Measurements from ENCODE around the gene GHR.
"Not testable (repeated sequence)": the region's sequence is repeated elsewhere in the genome, so short reads cannot be mapped to it uniquely, and the experiment has no call there.

Gene GHR

GRCh38 chr5:42719034-42719433 lies 295.8 kb downstream of the GHR start:
- no peak overlapping the region for H3K4me3 ChIP-seq (replicated peaks; ENCODE audit: insufficient read depth, low read length)
- H3K27me3 ChIP-seq (ENCODE audit: insufficient read depth, poor library complexity, severe bottlenecking) = no peaks in the 10 kb centered on the region
- H3K27ac ChIP-seq (replicated peaks) = no peak overlapping the region
- TF ChIP-seq POLR2AphosphoS5 (IDR thresholded peaks at IDR 0.05; ENCODE audit: low read depth) (no peak), GABPA (IDR thresholded peaks at IDR 0.05; ENCODE audit: low read depth) (no peak), SPI1 (IDR thresholded peaks at IDR 0.05; ENCODE audit: borderline replicate concordance, low read depth) (no peak)
- TF ChIP-seq, protein P1, sequence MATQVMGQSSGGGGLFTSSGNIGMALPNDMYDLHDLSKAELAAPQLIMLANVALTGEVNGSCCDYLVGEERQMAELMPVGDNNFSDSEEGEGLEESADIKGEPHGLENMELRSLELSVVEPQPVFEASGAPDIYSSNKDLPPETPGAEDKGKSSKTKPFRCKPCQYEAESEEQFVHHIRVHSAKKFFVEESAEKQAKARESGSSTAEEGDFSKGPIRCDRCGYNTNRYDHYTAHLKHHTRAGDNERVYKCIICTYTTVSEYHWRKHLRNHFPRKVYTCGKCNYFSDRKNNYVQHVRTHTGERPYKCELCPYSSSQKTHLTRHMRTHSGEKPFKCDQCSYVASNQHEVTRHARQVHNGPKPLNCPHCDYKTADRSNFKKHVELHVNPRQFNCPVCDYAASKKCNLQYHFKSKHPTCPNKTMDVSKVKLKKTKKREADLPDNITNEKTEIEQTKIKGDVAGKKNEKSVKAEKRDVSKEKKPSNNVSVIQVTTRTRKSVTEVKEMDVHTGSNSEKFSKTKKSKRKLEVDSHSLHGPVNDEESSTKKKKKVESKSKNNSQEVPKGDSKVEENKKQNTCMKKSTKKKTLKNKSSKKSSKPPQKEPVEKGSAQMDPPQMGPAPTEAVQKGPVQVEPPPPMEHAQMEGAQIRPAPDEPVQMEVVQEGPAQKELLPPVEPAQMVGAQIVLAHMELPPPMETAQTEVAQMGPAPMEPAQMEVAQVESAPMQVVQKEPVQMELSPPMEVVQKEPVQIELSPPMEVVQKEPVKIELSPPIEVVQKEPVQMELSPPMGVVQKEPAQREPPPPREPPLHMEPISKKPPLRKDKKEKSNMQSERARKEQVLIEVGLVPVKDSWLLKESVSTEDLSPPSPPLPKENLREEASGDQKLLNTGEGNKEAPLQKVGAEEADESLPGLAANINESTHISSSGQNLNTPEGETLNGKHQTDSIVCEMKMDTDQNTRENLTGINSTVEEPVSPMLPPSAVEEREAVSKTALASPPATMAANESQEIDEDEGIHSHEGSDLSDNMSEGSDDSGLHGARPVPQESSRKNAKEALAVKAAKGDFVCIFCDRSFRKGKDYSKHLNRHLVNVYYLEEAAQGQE (IDR thresholded peaks at IDR 0.05; ENCODE audit: insufficient replicate concordance, low read depth) = no peak
- TF ChIP-seq, protein P2, sequence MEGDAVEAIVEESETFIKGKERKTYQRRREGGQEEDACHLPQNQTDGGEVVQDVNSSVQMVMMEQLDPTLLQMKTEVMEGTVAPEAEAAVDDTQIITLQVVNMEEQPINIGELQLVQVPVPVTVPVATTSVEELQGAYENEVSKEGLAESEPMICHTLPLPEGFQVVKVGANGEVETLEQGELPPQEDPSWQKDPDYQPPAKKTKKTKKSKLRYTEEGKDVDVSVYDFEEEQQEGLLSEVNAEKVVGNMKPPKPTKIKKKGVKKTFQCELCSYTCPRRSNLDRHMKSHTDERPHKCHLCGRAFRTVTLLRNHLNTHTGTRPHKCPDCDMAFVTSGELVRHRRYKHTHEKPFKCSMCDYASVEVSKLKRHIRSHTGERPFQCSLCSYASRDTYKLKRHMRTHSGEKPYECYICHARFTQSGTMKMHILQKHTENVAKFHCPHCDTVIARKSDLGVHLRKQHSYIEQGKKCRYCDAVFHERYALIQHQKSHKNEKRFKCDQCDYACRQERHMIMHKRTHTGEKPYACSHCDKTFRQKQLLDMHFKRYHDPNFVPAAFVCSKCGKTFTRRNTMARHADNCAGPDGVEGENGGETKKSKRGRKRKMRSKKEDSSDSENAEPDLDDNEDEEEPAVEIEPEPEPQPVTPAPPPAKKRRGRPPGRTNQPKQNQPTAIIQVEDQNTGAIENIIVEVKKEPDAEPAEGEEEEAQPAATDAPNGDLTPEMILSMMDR (IDR thresholded peaks at IDR 0.05; ENCODE audit: insufficient read depth, low read length) = no peak
- DNase-seq (ENCODE audit: low read depth in 1 of 2, low spot score in 1 of 2) = no peak

DNA sequence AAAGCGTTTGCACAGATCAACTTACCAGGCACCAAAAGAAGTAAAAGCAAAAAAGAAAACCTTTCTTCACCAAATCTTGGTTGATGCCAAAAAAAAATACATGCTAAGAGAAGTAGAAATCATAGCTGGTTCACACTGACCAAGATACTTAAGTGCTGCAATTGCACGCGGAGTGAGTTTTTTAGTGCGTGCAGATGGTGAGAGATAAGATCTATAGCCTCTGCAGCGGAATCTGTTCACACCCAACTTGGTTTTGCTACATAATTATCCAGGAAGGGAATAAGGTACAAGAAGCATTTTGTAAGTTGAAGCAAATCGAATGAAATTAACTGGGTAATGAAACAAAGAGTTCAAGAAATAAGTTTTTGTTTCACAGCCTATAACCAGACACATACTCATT lies 297.0 kb downstream of the GHR start:
- no peak overlapping the region for H3K27ac ChIP-seq (replicated peaks)
- no peak for TF ChIP-seq POLR2AphosphoS5 (IDR thresholded peaks at IDR 0.05; ENCODE audit: low read depth)
- TF ChIP-seq GABPA (IDR thresholded peaks at IDR 0.05; ENCODE audit: low read depth) = no peak
- TF ChIP-seq SPI1 (IDR thresholded peaks at IDR 0.05; ENCODE audit: borderline replicate concordance, low read depth) = no peak
- TF ChIP-seq, protein P1 (IDR thresholded peaks at IDR 0.05; ENCODE audit: insufficient replicate concordance, low read depth) = no peak
- TF ChIP-seq, protein P2 (IDR thresholded peaks at IDR 0.05; ENCODE audit: insufficient read depth, low read length) = no peak
- H3K27me3 ChIP-seq (ENCODE audit: insufficient read depth, poor library complexity, severe bottlenecking) = no peaks in the 10 kb centered on the region
- DNase-seq (ENCODE audit: low read depth in 1 of 2, low spot score in 1 of 2) = no peak
- H3K4me3 ChIP-seq (replicated peaks; ENCODE audit: insufficient read depth, low read length) = no peak overlapping the region

- no peak overlapping the region for H3K27ac ChIP-seq (replicated peaks)
- no peak for TF ChIP-seq GABPA (IDR thresholded peaks at IDR 0.05; ENCODE audit: low read depth)
- no peak for TF ChIP-seq SPI1 (IDR thresholded peaks at IDR 0.05; ENCODE audit: borderline replicate concordance, low read depth)
- TF ChIP-seq, protein P1 (IDR thresholded peaks at IDR 0.05; ENCODE audit: insufficient replicate concordance, low read depth) = no peak
- TF ChIP-seq, protein P2 (IDR thresholded peaks at IDR 0.05; ENCODE audit: insufficient read depth, low read length) = no peak
- TF ChIP-seq POLR2AphosphoS5 (IDR thresholded peaks at IDR 0.05; ENCODE audit: low read depth) = no peak
- DNase-seq (ENCODE audit: low read depth in 1 of 2, low spot score in 1 of 2) = no peak
- no peak overlapping the region for H3K4me3 ChIP-seq (replicated peaks; ENCODE audit: insufficient read depth, low read length)
- H3K27me3 ChIP-seq (ENCODE audit: insufficient read depth, poor library complexity, severe bottlenecking) = no peaks in the 10 kb centered on the region
These were observed 298.2 kb downstream of the GHR start for GRCh38 chr5:42721484-42721883.

- not testable (repeated sequence) for H3K27me3 ChIP-seq (ENCODE audit: insufficient read depth, poor library complexity, severe bottlenecking); H3K4me3 ChIP-seq (replicated peaks; ENCODE audit: insufficient read depth, low read length); H3K27ac ChIP-seq (replicated peaks); DNase-seq (ENCODE audit: low read depth in 1 of 2, low spot score in 1 of 2)
These were observed 311.4 kb downstream of the GHR start for GRCh38 chr5:42734531-42735058.

Measured in HL-60 (cell line).